HG03108 (cell line): ENCODE measurements around the gene TBX20.
"Not testable (repeated sequence)": the region's sequence is repeated elsewhere in the genome, so short reads cannot be mapped to it uniquely, and the experiment has no call there.

Experiments used
- ATAC-seq: cut with Tn5 transposase; IDR thresholded peaks from one replicate; pipeline ENCODE4 v1.9.1; 2021; ENCODE audit warnings: moderate library complexity; ENCODE audit not compliant: unreplicated experiment

TBX20 gene

DNA sequence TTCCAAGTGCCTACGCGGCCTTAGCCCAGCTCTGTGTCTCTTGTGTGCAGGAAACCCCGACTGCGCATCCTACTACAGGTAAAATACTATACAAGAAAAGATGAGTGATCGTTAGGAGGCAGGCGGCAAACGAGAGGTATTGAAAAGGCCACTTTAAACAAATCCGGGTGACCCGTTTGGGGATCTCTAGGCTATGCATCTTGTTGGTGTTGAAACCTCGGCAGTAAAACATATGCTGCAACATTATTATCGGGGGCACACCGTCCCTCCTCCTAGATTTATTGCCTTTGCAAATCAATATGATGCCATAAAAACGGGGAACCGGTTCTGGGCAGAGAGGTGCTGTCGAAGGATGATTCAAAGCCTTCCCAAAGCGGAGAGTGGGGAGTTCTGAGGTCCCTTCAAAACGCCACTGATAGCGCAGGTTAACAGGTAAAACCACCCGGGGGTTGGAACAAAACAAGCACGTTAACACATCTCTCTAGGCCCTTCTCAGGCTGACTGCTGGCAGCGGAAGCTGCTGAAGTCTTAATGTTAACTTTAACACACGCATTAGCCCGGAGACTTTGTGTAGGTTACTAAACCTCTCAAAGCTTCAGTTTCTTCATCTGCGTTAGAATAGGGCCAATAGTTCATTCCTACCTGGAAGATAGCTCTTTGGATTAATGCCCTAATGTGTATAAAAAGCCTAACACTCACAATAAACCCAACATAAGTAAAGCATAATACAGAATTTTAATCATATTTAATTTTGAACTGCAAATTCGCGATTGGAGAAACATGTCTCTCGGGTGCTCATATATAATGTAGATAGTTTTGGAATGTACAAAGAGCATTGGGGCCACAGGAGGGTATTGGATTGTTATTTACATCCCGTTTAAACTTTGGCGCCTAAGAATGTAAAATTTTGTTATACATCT, 2.6 kb upstream of the TBX20 start:
- ATAC-seq, result no peak

DNA sequence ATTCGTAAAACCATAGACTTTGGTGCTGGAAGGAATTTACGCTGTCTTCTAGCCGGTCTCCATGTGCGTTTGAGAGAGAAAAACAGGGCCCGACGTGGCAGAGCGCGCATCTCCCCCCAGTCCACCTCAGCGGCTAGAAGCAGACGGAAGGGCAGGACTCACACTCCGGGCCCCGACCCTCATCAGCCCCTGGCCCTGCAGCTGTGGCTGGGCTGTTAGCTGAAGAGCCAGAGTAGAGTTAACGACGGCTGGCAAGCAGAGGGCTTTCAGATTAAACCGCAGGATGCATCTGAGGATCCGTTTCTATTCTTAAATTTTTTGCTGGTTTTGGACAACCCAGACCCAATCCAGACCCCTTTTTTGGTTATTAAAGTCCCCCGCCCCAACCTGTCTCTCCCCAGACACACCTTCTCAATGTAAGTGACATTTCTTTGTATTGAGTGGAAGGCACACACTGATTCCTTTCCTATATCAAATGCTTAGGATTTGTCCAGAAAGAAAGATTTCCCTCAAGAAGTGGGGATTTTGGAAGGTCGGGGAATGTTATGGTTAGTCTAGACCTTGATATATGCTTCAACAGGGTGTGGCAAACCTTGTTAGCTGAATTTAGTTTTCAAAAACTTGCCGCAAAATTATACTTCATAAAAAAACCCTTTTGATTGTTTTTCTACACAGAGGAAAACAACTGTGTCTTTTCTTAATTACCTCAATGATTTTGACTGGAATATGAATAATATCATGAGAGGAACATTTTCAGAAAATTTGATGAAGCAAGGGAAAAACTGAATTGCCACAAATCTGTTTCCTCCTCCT, 1.7 kb upstream of the TBX20 start:
- no peak for ATAC-seq

DNA sequence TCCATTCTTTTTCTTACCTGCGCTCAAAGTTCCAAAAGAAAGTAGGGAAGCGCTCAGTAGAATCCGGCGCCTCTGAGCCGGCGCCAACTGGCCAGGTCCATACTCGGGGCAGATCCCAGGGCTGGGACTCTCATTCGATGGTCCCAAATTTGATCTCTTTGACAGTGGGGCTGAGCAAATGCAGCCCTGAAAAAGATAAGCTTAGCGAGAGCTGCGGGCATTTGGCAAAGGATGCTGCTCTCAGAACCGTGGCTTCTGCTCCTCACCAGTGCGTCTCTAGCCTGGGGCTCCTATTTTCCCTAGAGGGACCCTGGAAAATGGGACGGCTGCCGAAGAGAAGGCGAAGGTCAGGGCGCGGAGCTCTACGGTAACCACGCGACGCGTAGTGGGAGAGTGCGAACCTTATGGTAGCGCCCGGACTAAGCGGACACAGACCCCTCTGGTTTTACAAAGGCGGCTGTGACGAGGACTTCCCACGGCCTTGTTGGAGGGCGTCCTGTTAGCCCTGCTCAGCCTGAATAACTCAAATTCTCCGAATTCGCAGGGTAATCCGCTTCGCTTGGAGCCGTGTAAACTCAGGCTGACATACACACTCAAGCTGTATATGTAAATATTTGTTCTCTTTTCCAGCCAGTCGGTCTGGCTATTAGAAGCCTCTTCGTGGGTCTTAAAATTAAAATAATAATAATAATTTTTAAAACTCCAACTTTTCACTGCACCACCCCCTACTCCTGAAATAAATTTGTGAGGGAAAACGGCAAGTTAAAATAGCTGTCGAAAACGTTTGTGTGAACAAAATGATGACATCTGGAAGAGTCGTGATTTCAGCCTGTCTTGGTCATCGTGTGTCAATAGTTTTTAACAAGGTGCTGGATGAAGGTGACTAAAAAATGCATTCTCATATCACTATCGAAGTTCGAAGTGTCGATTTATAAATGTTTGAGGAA, 869 bp upstream of the TBX20 start:
- no peak for ATAC-seq

DNA sequence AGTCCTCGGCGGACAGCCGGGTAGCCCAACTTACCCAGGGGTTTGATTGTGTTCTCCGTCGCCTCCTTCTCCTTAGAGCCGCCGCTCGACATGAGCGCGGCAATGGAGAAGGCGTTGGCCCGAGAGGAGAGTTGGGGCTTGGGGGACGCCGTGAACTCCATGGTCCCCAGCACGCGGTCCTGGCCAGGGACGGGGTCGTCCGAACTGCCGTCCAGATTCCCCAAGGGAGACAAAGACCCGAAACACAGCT, 515 bp downstream of the TBX20 start:
- no peak for ATAC-seq

DNA sequence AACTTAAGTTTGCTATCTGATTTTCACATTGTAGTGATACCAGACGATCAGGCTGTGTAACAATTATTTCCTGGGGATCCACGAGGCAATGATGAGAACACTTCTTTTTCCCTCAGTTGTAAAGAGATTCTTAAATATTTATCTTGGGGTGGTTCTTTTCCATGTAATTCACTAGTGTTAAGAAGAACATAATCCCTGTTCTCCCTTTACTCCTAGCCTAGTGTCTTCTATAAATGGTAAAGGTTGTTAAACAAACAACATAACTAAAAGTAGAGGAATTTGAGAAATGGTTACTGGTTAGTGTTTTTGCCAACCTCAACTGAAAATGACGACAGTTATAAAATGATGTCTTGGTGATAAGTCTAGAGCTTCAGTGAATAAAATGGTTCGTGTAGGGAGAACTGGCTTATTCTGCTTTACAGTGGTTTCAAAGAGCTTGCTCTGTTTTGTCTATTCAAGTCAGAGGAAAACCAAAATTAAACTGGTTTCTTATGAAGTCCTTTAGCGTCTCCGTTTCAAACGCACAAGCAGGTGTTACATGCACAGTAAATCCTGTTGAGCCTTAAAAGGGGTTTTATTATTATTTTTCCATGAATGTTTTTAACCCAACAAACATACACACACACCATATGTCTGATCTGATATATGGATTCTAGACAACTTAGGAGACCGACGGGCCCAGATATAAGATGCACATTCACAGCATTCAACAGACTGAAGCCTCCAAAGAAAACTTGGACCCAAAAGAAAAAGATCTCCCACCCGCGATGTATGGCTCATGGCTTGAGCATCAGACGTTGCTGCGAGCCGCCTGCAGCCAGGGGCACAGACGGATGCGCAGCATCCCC, 1.1 kb downstream of the TBX20 start:
- no peak for ATAC-seq

DNA sequence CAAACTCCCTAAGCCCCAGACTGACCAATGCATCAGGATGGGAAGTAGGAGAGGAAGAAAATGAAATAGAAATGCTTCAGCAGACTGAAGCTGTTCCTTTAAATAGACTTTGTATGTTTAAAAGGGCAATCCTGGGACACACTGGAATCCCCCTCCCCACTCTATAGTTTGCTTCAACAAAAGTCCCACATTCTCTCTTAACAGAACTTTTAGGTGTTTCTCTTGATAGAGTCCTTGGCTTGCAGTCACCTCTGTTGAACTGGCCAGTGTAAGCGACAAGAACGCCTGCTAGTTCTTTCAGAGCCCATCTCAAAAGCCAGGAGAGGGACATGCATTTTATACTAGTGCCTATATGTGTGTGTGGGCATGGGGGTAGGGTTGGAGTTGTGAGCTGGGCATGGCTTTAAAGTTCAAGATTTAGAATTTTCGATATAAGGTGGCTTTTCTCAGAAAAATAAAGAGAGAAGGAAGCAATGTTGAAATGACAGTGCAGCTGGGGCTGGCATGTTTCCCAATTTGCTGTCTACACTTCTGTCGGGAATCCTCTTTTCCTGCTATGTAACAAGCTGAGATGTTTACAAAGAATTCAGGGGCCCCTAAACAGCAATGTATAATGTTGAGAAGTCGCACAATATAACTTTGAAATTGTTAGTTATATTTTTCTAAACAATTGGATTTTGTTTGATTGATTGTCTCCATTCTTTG, 2.1 kb downstream of the TBX20 start:
- no peak for ATAC-seq

DNA sequence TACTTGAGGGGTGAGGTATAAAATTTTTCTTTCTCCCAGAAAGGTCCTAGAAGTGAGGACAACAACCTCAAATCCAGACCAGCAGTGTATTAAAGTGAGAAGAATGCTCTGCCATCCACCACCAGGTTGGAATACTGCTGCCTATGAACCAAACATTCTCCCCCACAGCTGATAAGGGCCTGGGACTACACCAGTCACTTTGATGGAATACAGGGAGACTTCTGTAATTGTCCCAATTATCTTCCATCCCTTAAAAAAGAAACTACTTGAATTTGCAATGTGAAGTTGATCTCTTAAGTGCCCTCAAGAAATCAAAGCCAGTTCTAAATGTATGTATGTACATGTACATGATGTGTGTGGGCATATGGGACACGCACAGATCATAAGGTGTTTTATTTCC, 3.0 kb downstream of the TBX20 start:
- ATAC-seq, result no peak

DNA sequence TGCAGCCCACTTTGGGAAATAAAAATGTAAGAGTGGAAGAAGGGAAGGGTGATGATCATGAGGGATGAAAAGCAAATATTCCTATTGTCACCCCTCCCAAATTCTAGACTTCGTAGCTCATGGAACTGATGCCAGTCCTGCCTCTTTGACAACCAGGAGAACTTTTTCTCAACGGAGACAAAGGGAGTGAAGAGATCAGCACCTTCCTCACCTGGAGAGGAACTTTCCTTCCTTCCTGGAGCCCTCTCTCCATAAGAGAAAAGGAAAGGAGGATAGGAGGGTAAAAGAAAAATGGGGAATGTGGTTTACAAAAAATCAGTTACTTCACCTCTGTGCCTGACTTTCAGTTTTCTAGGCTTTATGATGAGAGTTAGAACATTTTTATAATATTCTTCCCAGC, 3.4 kb downstream of the TBX20 start:
- ATAC-seq, result no peak

DNA sequence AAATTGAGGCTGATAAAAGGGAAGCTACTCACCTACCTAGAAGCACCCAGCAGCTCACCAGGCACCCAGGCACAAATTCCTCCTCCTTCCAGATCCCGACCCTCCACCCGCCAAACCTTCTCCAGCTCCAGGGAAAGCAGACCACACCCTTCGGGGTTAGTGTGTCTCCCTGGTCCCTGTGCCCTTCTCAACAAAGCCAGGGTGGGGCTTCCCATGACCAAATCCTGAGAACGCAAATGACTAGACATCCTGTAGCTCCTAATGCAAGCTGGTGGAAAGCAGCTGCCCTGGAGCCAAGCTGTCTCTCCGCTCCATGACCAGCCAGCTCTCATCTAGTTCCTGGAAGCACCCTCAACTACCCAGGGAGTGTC, 4.4 kb downstream of the TBX20 start:
- no peak for ATAC-seq

DNA sequence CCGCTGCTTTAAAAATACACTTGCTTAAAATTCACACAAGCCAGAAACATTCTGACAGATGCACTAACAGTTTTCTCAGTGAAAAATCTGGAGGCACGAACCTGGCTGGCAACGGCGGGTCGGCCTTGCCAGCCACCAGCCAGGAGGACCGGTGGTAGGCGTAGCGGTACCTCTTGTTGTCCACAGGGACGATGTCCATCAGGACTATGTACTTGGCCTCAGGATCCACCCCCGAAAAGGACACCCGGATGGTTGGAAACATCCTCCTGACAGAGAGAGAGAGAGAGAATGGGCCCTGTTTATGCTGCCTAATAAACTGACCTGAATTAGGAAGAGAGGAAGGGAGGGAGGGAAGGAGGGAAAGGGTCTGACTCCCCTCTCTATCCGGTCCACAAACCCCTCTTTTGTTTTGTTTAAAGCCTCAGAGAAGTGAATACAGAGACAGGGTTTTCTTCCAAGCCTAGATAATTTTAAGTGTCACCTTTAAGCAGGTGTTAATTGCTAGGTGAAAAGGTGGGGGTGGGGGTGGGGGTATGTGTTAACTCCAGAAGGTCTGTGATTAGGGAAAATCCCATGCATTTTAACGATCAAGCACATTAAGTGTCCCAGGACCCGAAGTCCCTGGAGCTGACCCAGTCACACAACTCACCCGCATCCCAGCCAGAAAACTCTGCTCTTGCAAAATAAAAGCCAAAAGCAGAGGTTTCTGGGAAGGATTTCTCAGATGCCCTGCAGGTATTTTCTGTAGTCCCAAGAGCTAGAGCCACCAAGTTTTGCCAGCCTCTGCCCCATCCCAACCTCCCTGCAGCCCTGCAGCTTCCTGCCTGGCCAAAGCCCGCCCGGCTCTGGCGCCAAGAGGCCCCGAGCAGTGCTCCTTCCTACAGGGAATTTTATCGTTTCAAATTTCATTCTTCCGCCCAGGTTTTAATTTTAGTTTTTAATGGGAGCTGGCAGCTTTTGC, 5.0 kb downstream of the TBX20 start:
- ATAC-seq, result no peak

DNA sequence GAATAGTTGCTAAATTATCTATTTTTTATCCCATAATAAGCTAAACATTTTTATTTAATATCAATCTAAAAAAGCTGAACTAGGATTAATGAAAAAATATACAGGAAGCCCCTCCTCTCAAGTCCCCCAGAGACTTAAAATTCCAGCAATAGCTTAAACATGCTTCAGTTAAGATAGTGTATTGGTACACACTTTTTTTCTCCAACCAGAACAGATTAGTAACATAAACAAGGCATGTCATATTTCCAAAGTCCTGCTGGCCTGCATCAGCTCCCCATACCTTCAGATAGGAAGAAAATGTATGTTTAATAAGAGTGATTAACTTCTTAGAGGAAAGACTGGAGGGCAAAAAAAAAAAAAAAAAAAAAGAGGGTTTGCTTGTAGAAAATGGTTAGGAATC, 7.1 kb downstream of the TBX20 start:
- no peak for ATAC-seq

DNA sequence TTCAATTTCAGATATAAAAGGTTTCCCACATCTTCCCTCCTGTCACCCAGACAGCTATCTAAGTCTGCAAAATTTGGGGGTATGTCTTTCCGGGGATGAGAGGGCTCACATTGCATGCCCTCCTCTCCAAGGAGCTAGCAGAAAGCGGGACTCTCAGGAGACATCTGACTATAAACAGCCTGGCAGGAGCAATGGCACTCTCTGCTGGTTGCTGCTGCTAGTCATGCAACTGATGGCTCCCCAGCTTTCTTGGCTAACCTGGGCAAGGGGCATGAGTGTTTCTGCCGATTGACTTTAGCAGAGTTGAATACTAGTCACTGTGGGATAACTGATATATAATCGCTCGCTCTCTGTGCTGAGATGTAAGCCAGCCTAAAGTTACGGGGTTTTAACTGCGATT, 12.0 kb downstream of the TBX20 start:
- no peak for ATAC-seq

DNA sequence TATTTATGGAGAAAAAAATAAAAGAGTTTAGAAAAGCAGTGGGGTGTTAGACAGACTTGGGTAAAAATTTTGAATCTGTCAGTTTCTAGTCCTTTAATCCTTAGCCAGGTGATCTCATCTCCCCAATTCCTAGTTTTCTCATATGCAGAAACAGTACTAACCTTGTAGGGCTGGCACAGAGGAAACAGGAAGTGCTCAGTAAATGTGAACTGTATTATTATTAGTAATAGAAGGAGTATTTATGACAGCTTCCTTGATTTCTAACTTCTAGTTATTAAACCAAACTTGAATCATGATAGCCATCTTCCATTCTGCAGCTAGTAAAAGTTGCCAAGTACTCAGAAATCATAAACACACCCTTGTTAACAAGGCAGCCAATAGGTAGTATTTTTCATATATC, 12.5 kb downstream of the TBX20 start:
- ATAC-seq, result no peak

DNA sequence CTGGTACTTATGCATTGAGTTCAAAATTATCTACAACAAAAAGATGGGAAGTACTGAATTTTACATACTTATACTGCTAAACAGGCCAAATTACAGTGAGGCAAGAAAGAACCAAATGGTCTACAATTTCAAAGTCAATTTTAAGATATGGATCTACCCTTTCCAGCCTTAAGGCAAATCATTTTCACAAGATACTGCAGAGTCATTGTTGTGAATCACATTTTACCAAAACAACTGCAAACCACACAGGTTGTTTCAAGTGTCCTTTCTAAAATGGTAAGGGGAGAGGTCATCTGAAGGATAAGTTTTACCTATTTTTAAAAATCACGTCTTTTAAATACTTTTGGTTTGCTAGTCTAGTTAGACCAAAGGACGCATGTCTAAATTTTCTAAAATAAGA, 12.9 kb downstream of the TBX20 start:
- not testable (repeated sequence) for ATAC-seq

DNA sequence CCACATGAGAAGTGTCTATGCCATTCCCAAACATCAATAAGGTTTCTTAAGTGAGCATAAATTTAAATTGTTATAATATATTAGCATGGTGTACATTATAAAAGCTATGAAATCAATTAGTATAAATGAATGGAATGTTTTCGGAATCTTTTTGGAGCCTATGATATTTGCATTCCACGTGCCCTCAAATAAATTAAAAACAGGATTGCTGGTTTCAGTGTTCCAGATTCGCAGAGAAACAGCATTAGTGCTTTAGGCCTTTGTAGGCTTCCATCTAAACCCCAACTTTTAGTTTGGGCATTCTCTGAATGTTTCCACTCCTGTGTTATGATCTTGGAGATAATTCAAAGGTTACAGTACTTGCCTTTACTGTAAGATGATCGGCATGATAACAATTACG, 15.4 kb downstream of the TBX20 start:
- ATAC-seq, result not testable (repeated sequence)

DNA sequence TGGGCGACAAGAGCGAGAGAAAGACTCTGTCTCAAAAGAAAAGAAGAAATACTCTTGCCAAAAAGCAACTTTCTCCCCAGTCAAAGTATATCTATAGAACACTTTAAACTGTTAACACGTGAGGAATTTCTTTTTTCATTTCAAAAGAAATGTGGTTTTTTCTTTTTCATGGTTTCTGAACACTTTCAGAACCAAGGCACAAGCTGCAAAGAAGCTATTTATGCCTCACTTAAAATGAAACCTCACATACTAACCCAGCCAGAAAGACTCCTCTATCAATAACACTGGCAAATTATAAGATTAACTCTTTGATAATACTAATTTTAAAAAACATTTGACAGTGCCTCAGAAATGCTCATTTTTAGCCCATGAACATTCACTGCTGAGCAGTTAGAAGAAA, 20.9 kb downstream of the TBX20 start:
- ATAC-seq, result no peak

DNA sequence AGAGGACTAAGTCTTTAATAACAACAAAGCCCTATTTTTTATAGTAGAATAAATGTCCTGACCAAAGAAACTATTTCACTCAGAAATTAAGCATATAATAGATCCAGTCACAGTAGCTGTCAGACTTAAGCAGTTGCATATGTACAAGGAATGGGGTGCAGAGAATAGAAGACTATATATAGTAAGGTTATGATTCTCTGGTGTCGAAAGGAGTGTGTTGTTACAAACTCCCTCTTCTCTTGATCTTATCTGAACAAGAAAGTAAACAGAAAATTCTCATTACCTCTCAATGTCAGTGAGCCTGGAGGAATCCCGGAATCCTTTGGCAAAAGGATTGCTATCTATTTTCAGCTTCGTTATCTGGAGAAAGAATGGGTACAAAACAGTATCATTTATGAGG, 22.7 kb downstream of the TBX20 start:
- ATAC-seq, result not testable (repeated sequence)

DNA sequence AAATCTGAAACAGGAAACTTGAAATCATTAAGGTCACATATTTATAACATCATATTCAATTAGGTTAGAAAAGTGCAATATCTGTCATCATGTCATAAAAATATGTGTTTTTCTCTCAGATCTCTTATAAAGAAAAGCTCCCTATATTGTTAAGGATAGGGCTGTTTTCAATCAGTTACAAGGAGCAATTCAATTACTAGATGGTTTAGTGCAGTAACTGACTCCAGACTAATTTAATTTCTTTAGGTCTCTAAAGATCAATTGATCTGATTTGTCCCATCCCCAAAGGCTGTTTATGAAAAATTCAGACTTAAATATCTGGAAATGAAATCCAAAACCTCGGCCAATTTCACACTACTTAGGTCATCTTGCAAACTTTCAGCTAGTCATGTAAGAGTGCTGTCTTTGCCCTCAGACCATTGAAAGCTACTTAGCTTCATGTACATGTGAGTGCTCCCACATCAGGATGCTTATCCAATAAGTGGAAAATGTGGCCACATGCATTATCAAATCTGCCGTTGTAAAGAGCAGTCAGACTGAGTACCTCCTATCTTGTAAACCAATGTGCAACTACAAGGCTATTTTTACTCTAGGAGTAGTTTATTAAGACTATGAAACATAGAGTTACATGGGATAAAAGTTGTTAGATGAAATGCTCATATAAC, 24.7 kb downstream of the TBX20 start:
- ATAC-seq, result not testable (repeated sequence)
